ENCODE results near the gene NLRP3.
"Not testable (repeated sequence)": the region's sequence is repeated elsewhere in the genome, so short reads cannot be mapped to it uniquely, and the experiment has no call there.

NLRP3 gene

DNA sequence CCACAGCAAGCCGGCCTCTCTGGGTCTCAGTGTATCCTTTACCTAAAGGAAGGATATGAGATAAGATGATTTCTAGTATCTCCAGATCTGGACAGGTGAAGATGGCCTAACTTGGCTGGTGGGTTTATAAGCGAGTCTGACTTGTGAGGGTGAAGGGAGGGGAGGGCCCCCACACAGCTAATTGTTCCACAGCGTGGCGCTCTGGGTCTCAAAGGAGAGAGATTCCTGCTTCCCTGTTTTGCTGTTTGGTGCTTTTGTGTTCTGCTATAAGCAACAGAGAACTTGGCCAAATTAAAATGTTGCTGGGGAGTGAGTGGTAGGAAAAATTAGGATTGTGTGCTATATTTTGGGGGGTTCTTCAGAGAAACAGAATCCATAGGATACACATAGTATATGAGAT lies 28.9 kb upstream of the NLRP3 start:
- no peak overlapping the region for H3K23ac ChIP-seq (ENCODE audit: low read length)
- H3K56ac ChIP-seq (ENCODE audit: low read length), result no peak overlapping the region
- H3K4ac ChIP-seq (ENCODE audit: low read depth, low read length), result no peak overlapping the region
- no peak overlapping the region for H4K8ac ChIP-seq (ENCODE audit: low read depth, low read length)
- no peak overlapping the region for H2AK5ac ChIP-seq (ENCODE audit: low read length)
- no peaks in the 10 kb centered on the region for H3K79me1 ChIP-seq (ENCODE audit: low read length)
- H3K4me2 ChIP-seq (ENCODE audit: low read length), result no peak overlapping the region
- H3K36me3 ChIP-seq (ENCODE audit: control insufficient read depth, insufficient read depth, low read length), result no peaks in the 10 kb centered on the region
- DNase-seq, result no peak
- H2BK5ac ChIP-seq (ENCODE audit: low read length), result no peak overlapping the region
- H2BK120ac ChIP-seq (ENCODE audit: low read depth, low read length), result no peak overlapping the region
- peaks cover 2% of the 10 kb centered on the region for H3K4me1 ChIP-seq (ENCODE audit: control insufficient read depth, low read depth, low read length)
- H4K5ac ChIP-seq (ENCODE audit: low read length), result no peak overlapping the region
- H3K27ac ChIP-seq (ENCODE audit: low read depth, low read length), result no peak overlapping the region
- no peak overlapping the region for H3K4me3 ChIP-seq (ENCODE audit: low read length)
- H2BK15ac ChIP-seq (replicated peaks; ENCODE audit: low read depth), result no peak overlapping the region
- no peak overlapping the region for H3K9ac ChIP-seq (ENCODE audit: low read length)
- H3K27me3 ChIP-seq (ENCODE audit: insufficient read depth, low read length, poor library complexity), result no peaks in the 10 kb centered on the region
- no peak overlapping the region for H3K18ac ChIP-seq (ENCODE audit: low read length)
- H3K79me2 ChIP-seq (ENCODE audit: control insufficient read depth, insufficient read depth, low read length), result no peaks in the 10 kb centered on the region
- WGBS (ENCODE audit: extremely low coverage, insufficient coverage, low lambda C conversion rate), result no CpG with 5 or more reads among the region's 4 CpGs

DNA sequence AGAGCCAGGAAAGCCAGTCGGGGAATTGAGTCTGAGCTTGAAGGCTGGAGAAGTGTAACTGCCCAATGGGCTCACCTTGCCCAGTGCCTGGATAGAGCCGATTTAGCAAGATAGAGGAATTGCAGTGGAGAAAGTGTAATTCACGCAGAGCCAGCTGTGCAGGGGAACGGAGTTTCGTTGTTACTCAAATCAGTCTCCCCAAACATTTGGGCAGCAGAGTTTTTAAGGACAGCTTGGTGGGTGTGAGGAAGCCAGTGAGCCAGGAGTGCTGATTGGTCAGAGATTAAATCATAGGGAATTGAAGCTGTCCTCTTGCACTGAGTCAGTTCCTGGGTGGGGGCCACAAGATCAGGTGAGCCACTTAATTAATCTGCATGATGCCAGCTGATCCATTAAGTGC lies 28.4 kb upstream of the NLRP3 start:
- Histone ChIP-seq H2BK5ac (ENCODE audit: low read length) (no peak overlapping the region), H3K79me1 (ENCODE audit: low read length) (no peaks in the 10 kb centered on the region), H4K5ac (ENCODE audit: low read length) (no peak overlapping the region), H3K4me2 (ENCODE audit: low read length) (no peak overlapping the region), H3K4me1 (ENCODE audit: control insufficient read depth, low read depth, low read length) (peaks cover 2% of the 10 kb centered on the region), H3K9ac (ENCODE audit: low read length) (peak overlapping the region; percentile 21), H3K27me3 (ENCODE audit: insufficient read depth, low read length, poor library complexity) (no peaks in the 10 kb centered on the region), H3K4ac (ENCODE audit: low read depth, low read length) (no peak overlapping the region), H3K27ac (ENCODE audit: low read depth, low read length) (no peak overlapping the region), H2AK5ac (ENCODE audit: low read length) (no peak overlapping the region), H3K79me2 (ENCODE audit: control insufficient read depth, insufficient read depth, low read length) (no peaks in the 10 kb centered on the region), H2BK15ac (replicated peaks; ENCODE audit: low read depth) (no peak overlapping the region), H3K23ac (ENCODE audit: low read length) (no peak overlapping the region), H3K56ac (ENCODE audit: low read length) (peak overlapping the region; percentile 73), H2BK120ac (ENCODE audit: low read depth, low read length) (no peak overlapping the region), H3K4me3 (ENCODE audit: low read length) (no peak overlapping the region), H3K36me3 (ENCODE audit: control insufficient read depth, insufficient read depth, low read length) (no peaks in the 10 kb centered on the region), H4K8ac (ENCODE audit: low read depth, low read length) (no peak overlapping the region), H3K18ac (ENCODE audit: low read length) (no peak overlapping the region)
- no CpG with 5 or more reads among the region's 5 CpGs for whole genome bisulfite sequencing (ENCODE audit: extremely low coverage, insufficient coverage, low lambda C conversion rate)
- DNase-seq, result no peak

DNA sequence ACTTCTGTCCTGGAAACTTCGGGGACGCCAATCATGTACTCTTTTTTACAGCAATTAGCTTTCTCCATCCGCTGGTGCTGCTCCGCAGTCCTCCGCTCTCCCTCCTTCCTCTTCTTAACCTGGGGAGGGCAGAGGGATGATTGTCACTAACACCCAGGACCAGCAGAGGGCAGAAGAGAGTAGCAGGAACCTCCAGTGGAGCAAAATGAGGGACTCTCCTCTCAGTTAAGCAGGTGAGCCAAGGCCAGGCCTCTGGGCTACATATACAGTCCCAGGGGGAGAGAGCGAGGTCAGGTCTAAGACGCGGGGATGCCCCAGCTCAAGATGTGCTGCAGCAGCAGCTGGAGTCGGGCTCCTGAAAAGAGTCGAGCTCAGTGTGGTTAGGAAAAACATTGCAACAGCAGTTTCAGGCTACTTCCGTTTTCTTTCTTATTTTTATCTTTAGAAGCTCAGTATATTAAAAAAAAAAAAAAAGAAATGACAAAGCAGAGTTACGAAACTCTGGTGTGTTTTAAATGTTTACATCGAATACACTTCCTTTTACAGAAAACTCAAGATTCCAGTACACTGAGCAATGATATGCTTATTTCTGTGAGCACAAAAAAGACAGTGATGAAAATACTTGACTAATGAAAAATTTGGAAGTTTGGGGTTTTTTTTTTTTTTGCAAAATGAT lies 25.7 kb upstream of the NLRP3 start:
- WGBS (ENCODE audit: extremely low coverage, insufficient coverage, low lambda C conversion rate), result no CpG with 5 or more reads among the region's 13 CpGs
- no peak overlapping the region for H4K8ac ChIP-seq (ENCODE audit: low read depth, low read length)
- no peak overlapping the region for H2BK5ac ChIP-seq (ENCODE audit: low read length)
- no peaks in the 10 kb centered on the region for H3K79me2 ChIP-seq (ENCODE audit: control insufficient read depth, insufficient read depth, low read length)
- H3K23ac ChIP-seq (ENCODE audit: low read length), result no peak overlapping the region
- no peaks in the 10 kb centered on the region for H3K79me1 ChIP-seq (ENCODE audit: low read length)
- peaks cover 2% of the 10 kb centered on the region for H3K4me1 ChIP-seq (ENCODE audit: control insufficient read depth, low read depth, low read length)
- H3K36me3 ChIP-seq (ENCODE audit: control insufficient read depth, insufficient read depth, low read length), result no peaks in the 10 kb centered on the region
- H2BK120ac ChIP-seq (ENCODE audit: low read depth, low read length), result no peak overlapping the region
- H2BK15ac ChIP-seq (replicated peaks; ENCODE audit: low read depth), result no peak overlapping the region
- no peak overlapping the region for H3K4me2 ChIP-seq (ENCODE audit: low read length)
- no peak overlapping the region for H3K27ac ChIP-seq (ENCODE audit: low read depth, low read length)
- H3K9ac ChIP-seq (ENCODE audit: low read length), result no peak overlapping the region
- no peak overlapping the region for H3K4me3 ChIP-seq (ENCODE audit: low read length)
- no peak overlapping the region for H3K56ac ChIP-seq (ENCODE audit: low read length)
- peak; percentile 93 for DNase-seq
- no peak overlapping the region for H3K4ac ChIP-seq (ENCODE audit: low read depth, low read length)
- H3K27me3 ChIP-seq (ENCODE audit: insufficient read depth, low read length, poor library complexity), result no peaks in the 10 kb centered on the region
- no peak overlapping the region for H3K18ac ChIP-seq (ENCODE audit: low read length)
- H2AK5ac ChIP-seq (ENCODE audit: low read length), result no peak overlapping the region
- H4K5ac ChIP-seq (ENCODE audit: low read length), result no peak overlapping the region

DNA sequence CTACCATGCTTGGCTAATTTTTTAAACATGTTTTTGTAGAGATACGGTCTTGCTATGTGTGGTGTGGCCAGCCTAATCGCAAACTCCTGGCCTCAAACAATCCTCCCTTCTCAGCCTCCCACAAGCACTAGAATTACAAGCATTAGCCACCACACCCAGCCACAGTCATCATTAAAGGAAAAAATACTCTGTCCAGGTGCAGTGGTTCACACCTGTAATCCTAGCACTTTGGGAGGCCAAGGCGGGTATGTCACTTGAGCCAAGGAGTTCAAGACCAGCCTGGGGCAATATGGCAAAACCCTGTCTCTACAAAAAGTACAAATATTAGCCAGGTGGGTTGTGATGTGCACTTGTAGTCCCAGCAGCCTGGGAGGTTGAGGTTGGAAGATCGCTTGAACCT lies 25.0 kb upstream of the NLRP3 start:
- Histone ChIP-seq H3K27me3 (ENCODE audit: insufficient read depth, low read length, poor library complexity) (no peaks in the 10 kb centered on the region), H4K5ac (ENCODE audit: low read length) (no peak overlapping the region), H3K79me2 (ENCODE audit: control insufficient read depth, insufficient read depth, low read length) (no peaks in the 10 kb centered on the region), H2BK120ac (ENCODE audit: low read depth, low read length) (no peak overlapping the region), H4K8ac (ENCODE audit: low read depth, low read length) (no peak overlapping the region), H3K36me3 (ENCODE audit: control insufficient read depth, insufficient read depth, low read length) (no peaks in the 10 kb centered on the region), H3K4me3 (ENCODE audit: low read length) (no peak overlapping the region), H3K27ac (ENCODE audit: low read depth, low read length) (no peak overlapping the region), H2BK5ac (ENCODE audit: low read length) (no peak overlapping the region), H3K4me2 (ENCODE audit: low read length) (no peak overlapping the region), H2BK15ac (replicated peaks; ENCODE audit: low read depth) (no peak overlapping the region), H3K79me1 (ENCODE audit: low read length) (no peaks in the 10 kb centered on the region), H2AK5ac (ENCODE audit: low read length) (no peak overlapping the region), H3K9ac (ENCODE audit: low read length) (no peak overlapping the region), H3K56ac (ENCODE audit: low read length) (no peak overlapping the region), H3K18ac (ENCODE audit: low read length) (no peak overlapping the region), H3K4me1 (ENCODE audit: control insufficient read depth, low read depth, low read length) (peaks cover 2% of the 10 kb centered on the region), H3K4ac (ENCODE audit: low read depth, low read length) (no peak overlapping the region), H3K23ac (ENCODE audit: low read length) (no peak overlapping the region)
- no CpG with 5 or more reads among the region's 4 CpGs for WGBS (ENCODE audit: extremely low coverage, insufficient coverage, low lambda C conversion rate)
- DNase-seq, result no peak

DNA sequence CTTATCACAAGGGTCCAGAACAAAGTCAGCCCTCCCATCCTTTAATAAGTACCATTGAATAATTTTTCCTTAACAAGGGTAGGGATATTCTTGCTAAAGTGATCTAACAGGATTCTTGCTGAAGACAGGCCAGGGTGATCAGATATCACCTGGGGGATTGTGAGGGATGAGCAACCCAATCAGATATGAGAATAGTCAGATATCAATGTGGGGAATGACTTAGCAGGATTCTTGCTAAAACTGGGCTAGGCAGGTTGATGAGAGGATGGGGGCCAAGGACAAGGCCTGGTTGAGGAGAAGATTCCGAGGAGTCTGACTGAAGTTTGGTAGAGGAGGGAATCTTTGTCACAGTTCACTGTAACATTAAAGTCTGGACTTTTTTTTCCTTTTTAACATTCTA lies 23.9 kb upstream of the NLRP3 start:
- H3K27ac ChIP-seq (ENCODE audit: low read depth, low read length), result no peak overlapping the region
- no peak overlapping the region for H3K18ac ChIP-seq (ENCODE audit: low read length)
- H3K27me3 ChIP-seq (ENCODE audit: insufficient read depth, low read length, poor library complexity), result no peaks in the 10 kb centered on the region
- H3K56ac ChIP-seq (ENCODE audit: low read length), result no peak overlapping the region
- H3K4me2 ChIP-seq (ENCODE audit: low read length), result no peak overlapping the region
- H3K23ac ChIP-seq (ENCODE audit: low read length), result no peak overlapping the region
- no peak overlapping the region for H3K4ac ChIP-seq (ENCODE audit: low read depth, low read length)
- H2BK15ac ChIP-seq (replicated peaks; ENCODE audit: low read depth), result no peak overlapping the region
- H4K8ac ChIP-seq (ENCODE audit: low read depth, low read length), result no peak overlapping the region
- H3K4me3 ChIP-seq (ENCODE audit: low read length), result no peak overlapping the region
- H3K79me1 ChIP-seq (ENCODE audit: low read length), result no peaks in the 10 kb centered on the region
- no CpG with 5 or more reads among the region's 1 CpG for WGBS (ENCODE audit: extremely low coverage, insufficient coverage, low lambda C conversion rate)
- no peak overlapping the region for H2AK5ac ChIP-seq (ENCODE audit: low read length)
- H2BK120ac ChIP-seq (ENCODE audit: low read depth, low read length), result no peak overlapping the region
- H3K4me1 ChIP-seq (ENCODE audit: control insufficient read depth, low read depth, low read length), result peaks cover 2% of the 10 kb centered on the region
- no peak overlapping the region for H3K9ac ChIP-seq (ENCODE audit: low read length)
- H3K36me3 ChIP-seq (ENCODE audit: control insufficient read depth, insufficient read depth, low read length), result no peaks in the 10 kb centered on the region
- no peaks in the 10 kb centered on the region for H3K79me2 ChIP-seq (ENCODE audit: control insufficient read depth, insufficient read depth, low read length)
- DNase-seq, result no peak
- H2BK5ac ChIP-seq (ENCODE audit: low read length), result no peak overlapping the region
- H4K5ac ChIP-seq (ENCODE audit: low read length), result no peak overlapping the region

DNA sequence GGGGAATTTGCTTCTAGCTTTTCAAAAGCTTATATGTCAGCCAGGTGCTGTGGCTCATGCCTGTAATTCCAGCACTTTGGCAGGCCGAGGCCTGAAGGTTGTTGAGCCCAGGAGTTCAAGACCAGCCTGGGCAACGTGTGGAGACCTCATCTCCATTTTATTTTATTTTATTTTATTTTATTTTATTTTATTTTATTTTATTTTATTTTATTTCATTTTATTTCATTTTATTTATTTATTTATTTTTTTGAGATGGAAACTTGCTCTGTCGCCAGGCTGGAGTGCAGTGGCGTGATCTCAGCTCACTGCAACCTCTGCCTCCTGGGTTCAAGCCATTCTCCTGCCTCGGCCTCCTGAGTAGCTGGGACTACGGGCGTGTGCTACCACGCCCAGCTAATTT lies 20.9 kb upstream of the NLRP3 start:
- not testable (repeated sequence) for H3K27me3 ChIP-seq (ENCODE audit: insufficient read depth, low read length, poor library complexity); H3K4ac ChIP-seq (ENCODE audit: low read depth, low read length); H3K9ac ChIP-seq (ENCODE audit: low read length); H2BK5ac ChIP-seq (ENCODE audit: low read length); H2BK15ac ChIP-seq (replicated peaks; ENCODE audit: low read depth); H2BK120ac ChIP-seq (ENCODE audit: low read depth, low read length); H3K23ac ChIP-seq (ENCODE audit: low read length); H3K4me1 ChIP-seq (ENCODE audit: control insufficient read depth, low read depth, low read length); H3K4me2 ChIP-seq (ENCODE audit: low read length); H4K5ac ChIP-seq (ENCODE audit: low read length); H3K79me2 ChIP-seq (ENCODE audit: control insufficient read depth, insufficient read depth, low read length); H3K79me1 ChIP-seq (ENCODE audit: low read length); H3K56ac ChIP-seq (ENCODE audit: low read length); H3K4me3 ChIP-seq (ENCODE audit: low read length); H3K27ac ChIP-seq (ENCODE audit: low read depth, low read length); H4K8ac ChIP-seq (ENCODE audit: low read depth, low read length); DNase-seq; H3K36me3 ChIP-seq (ENCODE audit: control insufficient read depth, insufficient read depth, low read length); H2AK5ac ChIP-seq (ENCODE audit: low read length); H3K18ac ChIP-seq (ENCODE audit: low read length)
- no CpG with 5 or more reads among the region's 8 CpGs for WGBS (ENCODE audit: extremely low coverage, insufficient coverage, low lambda C conversion rate)

All from mesendoderm (in vitro differentiated cells).